ENCODE results near the gene XAB2.

DNA sequence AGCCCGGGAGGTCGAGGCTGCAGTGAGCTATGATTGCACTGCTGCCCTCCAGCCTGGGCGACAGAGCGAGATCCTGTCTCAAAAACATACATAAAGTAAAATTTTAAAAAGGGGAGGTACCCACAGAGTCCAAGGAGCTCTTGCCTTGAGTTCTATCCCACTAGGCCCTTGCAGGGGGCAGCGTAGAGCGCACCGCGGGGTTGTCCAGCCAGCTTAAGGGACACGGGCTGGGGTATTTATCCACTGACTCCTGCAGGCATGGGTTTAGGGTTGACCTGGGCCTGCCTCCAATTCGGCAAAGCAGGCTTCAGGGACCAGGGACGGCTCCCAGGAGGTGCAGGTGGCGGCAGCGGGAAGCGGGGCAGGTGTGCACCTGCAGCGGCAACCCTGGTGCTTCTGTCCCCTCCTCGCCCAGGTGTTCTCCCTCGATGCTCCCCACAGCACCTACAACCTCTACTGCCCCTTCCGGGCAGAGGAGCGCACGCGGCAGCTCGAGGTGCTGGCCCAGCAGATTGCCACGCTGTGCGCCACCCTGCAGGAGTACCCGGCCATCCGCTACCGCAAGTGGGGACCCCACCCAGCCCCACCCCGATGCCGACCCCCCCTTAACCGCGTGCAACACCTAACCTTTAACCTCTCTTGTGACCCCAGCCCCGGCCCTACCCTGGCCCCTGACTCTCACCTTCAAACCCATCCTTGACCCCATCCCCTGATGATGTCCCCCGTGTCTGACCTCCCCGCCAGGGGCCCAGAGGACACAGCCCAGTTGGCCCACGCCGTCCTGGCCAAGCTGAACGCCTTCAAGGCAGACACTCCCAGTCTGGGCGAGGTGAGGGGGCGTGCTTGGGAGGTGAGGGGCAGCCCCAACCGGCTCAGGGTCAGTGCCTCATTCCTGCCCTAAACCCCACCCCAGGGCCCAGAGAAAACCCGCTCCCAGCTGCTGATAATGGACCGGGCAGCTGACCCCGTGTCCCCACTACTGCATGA is 12.2 kb upstream of the XAB2 start:
- TF ChIP-seq, protein P1, sequence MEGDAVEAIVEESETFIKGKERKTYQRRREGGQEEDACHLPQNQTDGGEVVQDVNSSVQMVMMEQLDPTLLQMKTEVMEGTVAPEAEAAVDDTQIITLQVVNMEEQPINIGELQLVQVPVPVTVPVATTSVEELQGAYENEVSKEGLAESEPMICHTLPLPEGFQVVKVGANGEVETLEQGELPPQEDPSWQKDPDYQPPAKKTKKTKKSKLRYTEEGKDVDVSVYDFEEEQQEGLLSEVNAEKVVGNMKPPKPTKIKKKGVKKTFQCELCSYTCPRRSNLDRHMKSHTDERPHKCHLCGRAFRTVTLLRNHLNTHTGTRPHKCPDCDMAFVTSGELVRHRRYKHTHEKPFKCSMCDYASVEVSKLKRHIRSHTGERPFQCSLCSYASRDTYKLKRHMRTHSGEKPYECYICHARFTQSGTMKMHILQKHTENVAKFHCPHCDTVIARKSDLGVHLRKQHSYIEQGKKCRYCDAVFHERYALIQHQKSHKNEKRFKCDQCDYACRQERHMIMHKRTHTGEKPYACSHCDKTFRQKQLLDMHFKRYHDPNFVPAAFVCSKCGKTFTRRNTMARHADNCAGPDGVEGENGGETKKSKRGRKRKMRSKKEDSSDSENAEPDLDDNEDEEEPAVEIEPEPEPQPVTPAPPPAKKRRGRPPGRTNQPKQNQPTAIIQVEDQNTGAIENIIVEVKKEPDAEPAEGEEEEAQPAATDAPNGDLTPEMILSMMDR (IDR thresholded peaks at IDR 0.05), result no peak
- TF ChIP-seq POLR2A (IDR thresholded peaks at IDR 0.05), result no peak

All from Peyer's patch (tissue), 4 donors.